ENCODE measurements around the gene TREX2. TPM values are rescaled to one million over a fixed set of nuclear protein-coding genes. Genes with fewer than 3 reads are reported as not detected.

The TREX2 gene, protein sequence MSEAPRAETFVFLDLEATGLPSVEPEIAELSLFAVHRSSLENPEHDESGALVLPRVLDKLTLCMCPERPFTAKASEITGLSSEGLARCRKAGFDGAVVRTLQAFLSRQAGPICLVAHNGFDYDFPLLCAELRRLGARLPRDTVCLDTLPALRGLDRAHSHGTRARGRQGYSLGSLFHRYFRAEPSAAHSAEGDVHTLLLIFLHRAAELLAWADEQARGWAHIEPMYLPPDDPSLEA
- total RNA-seq, result 9.6 TPM

GRCh38 chrX:153445856-153446635 lies at the start of gene TREX2:
Gene TREX2 (minus strand): TSS chrX:153446056. CDS start chrX:153445430, 626 bp downstream.
- H3K36me3 ChIP-seq, result no peaks in the 10 kb centered on the region
- TF ChIP-seq, protein P1, sequence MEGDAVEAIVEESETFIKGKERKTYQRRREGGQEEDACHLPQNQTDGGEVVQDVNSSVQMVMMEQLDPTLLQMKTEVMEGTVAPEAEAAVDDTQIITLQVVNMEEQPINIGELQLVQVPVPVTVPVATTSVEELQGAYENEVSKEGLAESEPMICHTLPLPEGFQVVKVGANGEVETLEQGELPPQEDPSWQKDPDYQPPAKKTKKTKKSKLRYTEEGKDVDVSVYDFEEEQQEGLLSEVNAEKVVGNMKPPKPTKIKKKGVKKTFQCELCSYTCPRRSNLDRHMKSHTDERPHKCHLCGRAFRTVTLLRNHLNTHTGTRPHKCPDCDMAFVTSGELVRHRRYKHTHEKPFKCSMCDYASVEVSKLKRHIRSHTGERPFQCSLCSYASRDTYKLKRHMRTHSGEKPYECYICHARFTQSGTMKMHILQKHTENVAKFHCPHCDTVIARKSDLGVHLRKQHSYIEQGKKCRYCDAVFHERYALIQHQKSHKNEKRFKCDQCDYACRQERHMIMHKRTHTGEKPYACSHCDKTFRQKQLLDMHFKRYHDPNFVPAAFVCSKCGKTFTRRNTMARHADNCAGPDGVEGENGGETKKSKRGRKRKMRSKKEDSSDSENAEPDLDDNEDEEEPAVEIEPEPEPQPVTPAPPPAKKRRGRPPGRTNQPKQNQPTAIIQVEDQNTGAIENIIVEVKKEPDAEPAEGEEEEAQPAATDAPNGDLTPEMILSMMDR (IDR thresholded peaks at IDR 0.05), result no peak
- no peak for TF ChIP-seq POLR2AphosphoS5 (IDR thresholded peaks at IDR 0.05; ENCODE audit: insufficient read depth in 1 of 2, low read depth in 1 of 2)
- TF ChIP-seq POLR2A (IDR thresholded peaks at IDR 0.05), result no peak
- DNase-seq (ENCODE audit: extremely low spot score in 2 of 2), result no peak
- no peaks in the 10 kb centered on the region for H3K9me3 ChIP-seq
- H3K27me3 ChIP-seq, result no peaks in the 10 kb centered on the region
- intact Hi-C loops (cut with DNase I), result no loop called here
- no peak within 1 kb of the TSS for H3K4me3 ChIP-seq
- H3K4me1 ChIP-seq, result no peaks in the 10 kb centered on the region
- H3K27ac ChIP-seq, result no peak within 1 kb of the TSS

GRCh38 chrX:153495362-153495751 lies 49.5 kb upstream of the TREX2 start:
- DNase-seq (ENCODE audit: extremely low spot score in 2 of 2), result no peak
- Histone ChIP-seq H3K4me3 (peak overlapping the region; percentile 43 to 44), H3K27me3 (no peaks in the 10 kb centered on the region), H3K27ac (peak overlapping the region; percentile 72), H3K4me1 (peaks cover 53% of the 10 kb centered on the region), H3K9me3 (no peaks in the 10 kb centered on the region), H3K36me3 (no peaks in the 10 kb centered on the region)
- no peak for TF ChIP-seq POLR2A (IDR thresholded peaks at IDR 0.05)
- TF ChIP-seq POLR2AphosphoS5 (IDR thresholded peaks at IDR 0.05; ENCODE audit: insufficient read depth in 1 of 2, low read depth in 1 of 2), result peak in 1 of 2 donors; percentile 49
- intact Hi-C loops (cut with DNase I), result loop anchor here (2.0 kb wide), 1 partner anchor 25 kb away; the partner anchor contains the start of gene HAUS7

GRCh38 chrX:153494541-153495361 lies 48.9 kb upstream of the TREX2 start, which contains the start of gene BGN:
Gene BGN (plus strand): TSS chrX:153494980. CDS start chrX:153504632, 9,652 bp downstream.
- H3K36me3 ChIP-seq, result no peaks in the 10 kb centered on the region
- peaks cover 47% of the 10 kb centered on the region for H3K4me1 ChIP-seq
- peak within 1 kb of the TSS; percentile 72 for H3K27ac ChIP-seq
- intact Hi-C loops (cut with DNase I), result loop anchor here (2.0 kb wide), 1 partner anchor 24 kb away; the partner anchor contains the start of gene HAUS7
- H3K9me3 ChIP-seq, result no peaks in the 10 kb centered on the region
- no peaks in the 10 kb centered on the region for H3K27me3 ChIP-seq
- TF ChIP-seq, protein P1 (IDR thresholded peaks at IDR 0.05), result peak in 1 of 3 experiments; percentile 44
- TF ChIP-seq POLR2AphosphoS5 (IDR thresholded peaks at IDR 0.05; ENCODE audit: insufficient read depth in 1 of 2, low read depth in 1 of 2), result no peak
- no peak for TF ChIP-seq POLR2A (IDR thresholded peaks at IDR 0.05)
- peak within 1 kb of the TSS; percentile 43 to 44 for H3K4me3 ChIP-seq
- no peak for DNase-seq (ENCODE audit: extremely low spot score in 2 of 2)

GRCh38 chrX:153494061-153494460 lies 48.2 kb upstream of the TREX2 start:
- H3K27ac ChIP-seq, result peak overlapping the region; percentile 72
- H3K4me1 ChIP-seq, result peaks cover 40% of the 10 kb centered on the region
- no peaks in the 10 kb centered on the region for H3K27me3 ChIP-seq
- H3K36me3 ChIP-seq, result no peaks in the 10 kb centered on the region
- H3K4me3 ChIP-seq, result peak overlapping the region in 1 of 2 donors; percentile 43
- DNase-seq (ENCODE audit: extremely low spot score in 2 of 2), result no peak
- intact Hi-C loops (cut with DNase I), result loop anchor here (2.0 kb wide), 1 partner anchor 23 kb away; the partner anchor contains the start of gene HAUS7
- TF ChIP-seq POLR2AphosphoS5 (IDR thresholded peaks at IDR 0.05; ENCODE audit: insufficient read depth in 1 of 2, low read depth in 1 of 2) (peak in 1 of 2 donors; percentile 16), POLR2A (IDR thresholded peaks at IDR 0.05) (no peak)
- no peaks in the 10 kb centered on the region for H3K9me3 ChIP-seq

GRCh38 chrX:153493085-153493484 lies 47.2 kb upstream of the TREX2 start:
- peaks cover 50% of the 10 kb centered on the region for H3K4me1 ChIP-seq
- no peak for DNase-seq (ENCODE audit: extremely low spot score in 2 of 2)
- TF ChIP-seq POLR2AphosphoS5 (IDR thresholded peaks at IDR 0.05; ENCODE audit: insufficient read depth in 1 of 2, low read depth in 1 of 2) (no peak), POLR2A (IDR thresholded peaks at IDR 0.05) (no peak)
- TF ChIP-seq, protein P1 (IDR thresholded peaks at IDR 0.05), result no peak
- intact Hi-C loops (cut with DNase I), result no loop called here
- no peak overlapping the region for H3K27ac ChIP-seq
- no peaks in the 10 kb centered on the region for H3K27me3 ChIP-seq
- no peaks in the 10 kb centered on the region for H3K9me3 ChIP-seq
- H3K36me3 ChIP-seq, result no peaks in the 10 kb centered on the region
- no peak overlapping the region for H3K4me3 ChIP-seq

Data from vagina (tissue), 2 donors.